NOMO-1 treated with dmso at 0.1 percent for 144 hours (cell line): ENCODE measurements around the gene PLAC9.
"Not testable (repeated sequence)": the region's sequence is repeated elsewhere in the genome, so short reads cannot be mapped to it uniquely, and the experiment has no call there.

Source experiments
- DNase-seq: peaks from one replicate; lab custom pipeline; 2025; ENCODE audit not compliant: unreplicated experiment; lab: John Stamatoyannopoulos, UW

The PLAC9 gene, protein sequence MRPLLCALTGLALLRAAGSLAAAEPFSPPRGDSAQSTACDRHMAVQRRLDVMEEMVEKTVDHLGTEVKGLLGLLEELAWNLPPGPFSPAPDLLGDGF

DNA sequence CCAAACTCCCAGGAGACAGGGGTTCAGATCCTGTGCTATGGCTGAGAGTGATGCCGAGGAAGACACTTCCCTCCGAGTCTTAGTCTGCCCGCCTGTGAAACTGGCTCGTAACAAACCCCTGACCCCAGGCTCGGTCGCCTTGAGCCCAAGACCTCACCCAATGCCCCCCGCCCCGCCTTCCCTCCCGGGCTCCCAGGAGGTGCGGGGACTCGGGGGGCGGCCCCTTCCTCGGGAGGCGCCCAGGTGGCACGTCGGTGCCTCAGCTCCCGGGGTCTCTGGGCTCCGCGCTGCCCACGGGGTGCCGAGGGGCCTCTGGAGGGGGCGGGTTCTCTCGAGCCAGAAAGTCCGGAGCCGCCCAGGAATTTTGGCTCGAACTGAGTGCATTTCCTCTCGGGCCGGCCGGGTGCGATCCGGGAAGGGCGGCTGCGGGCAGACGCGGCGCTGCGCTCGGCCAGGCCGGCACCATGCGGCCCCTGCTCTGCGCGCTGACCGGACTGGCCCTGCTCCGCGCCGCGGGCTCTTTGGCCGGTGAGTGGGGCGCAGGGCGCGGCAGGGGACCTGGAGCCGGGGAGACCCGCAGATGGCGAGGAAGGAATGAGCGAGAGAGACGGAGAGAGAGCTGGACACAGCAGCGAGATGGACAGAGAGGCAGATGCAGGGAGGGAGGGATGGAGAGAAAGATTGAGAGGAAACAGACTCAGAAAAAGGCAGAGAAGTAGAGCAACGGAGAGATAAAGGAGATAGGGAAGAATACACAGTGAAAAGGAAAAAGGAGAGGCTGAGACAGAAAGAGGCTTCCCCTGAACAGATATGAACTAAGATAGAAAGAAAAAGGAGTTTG is at the start of gene PLAC9:
Gene PLAC9 (plus strand): TSS at position 432 of the 841 bp plus-strand sequence. CDS start 33 bp downstream, at position 465.
- DNase-seq, result no peak

- no peak for DNase-seq
Observed at GRCh38 chr10:80090121-80090520, 42.4 kb upstream of the PLAC9 start.

- DNase-seq, result no peak
Observed at GRCh38 chr10:80094231-80094630, 38.3 kb upstream of the PLAC9 start.

- DNase-seq, result not testable (repeated sequence)
Observed at GRCh38 chr10:80098272-80098671, 34.3 kb upstream of the PLAC9 start.

- not testable (repeated sequence) for DNase-seq
Observed at GRCh38 chr10:80099295-80099694, 33.2 kb upstream of the PLAC9 start.

- no peak for DNase-seq
Observed at GRCh38 chr10:80100116-80100515, 32.4 kb upstream of the PLAC9 start.

DNA sequence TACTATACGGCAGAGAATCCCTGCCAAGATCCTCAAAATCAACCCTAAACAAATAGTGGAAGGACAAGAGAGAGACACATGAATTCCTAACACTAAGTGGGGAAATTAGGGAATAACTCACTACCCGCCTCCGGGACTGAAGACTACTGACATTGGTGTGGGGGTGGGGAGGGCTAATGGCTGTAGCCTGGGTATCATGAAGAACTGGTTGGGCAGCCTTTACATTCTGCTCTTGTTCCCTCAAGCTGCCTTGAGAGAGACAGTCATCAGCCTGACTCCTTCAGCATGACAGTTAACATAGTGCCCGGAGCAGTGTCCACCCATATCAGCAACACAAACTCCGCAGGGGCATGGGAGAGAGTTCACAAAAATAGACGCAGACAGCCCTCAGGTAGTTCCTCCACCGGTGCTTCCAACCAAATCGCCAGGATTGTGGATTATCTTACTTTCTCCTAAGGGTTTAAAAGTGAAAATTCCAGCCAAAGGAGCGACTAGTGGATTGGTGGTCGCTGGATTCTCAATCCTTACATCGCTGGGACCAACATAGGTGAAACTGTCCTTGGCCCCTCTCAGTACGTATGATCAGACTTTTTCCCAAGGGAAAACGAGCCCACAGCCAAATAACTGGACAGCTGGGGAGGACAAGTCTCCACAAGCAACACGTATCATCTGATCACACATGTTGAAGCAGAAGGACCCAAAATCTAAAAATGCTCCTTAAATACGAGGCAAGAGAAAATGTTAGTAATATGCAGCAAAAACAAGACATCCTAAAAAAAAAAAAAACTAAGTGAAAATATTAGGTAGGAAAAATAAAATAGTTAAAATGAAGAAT is 31.5 kb upstream of the PLAC9 start:
- no peak for DNase-seq

GRCh38 chr10:80104066-80104926 is 28.2 kb upstream of the PLAC9 start:
- DNase-seq, result no peak

DNA sequence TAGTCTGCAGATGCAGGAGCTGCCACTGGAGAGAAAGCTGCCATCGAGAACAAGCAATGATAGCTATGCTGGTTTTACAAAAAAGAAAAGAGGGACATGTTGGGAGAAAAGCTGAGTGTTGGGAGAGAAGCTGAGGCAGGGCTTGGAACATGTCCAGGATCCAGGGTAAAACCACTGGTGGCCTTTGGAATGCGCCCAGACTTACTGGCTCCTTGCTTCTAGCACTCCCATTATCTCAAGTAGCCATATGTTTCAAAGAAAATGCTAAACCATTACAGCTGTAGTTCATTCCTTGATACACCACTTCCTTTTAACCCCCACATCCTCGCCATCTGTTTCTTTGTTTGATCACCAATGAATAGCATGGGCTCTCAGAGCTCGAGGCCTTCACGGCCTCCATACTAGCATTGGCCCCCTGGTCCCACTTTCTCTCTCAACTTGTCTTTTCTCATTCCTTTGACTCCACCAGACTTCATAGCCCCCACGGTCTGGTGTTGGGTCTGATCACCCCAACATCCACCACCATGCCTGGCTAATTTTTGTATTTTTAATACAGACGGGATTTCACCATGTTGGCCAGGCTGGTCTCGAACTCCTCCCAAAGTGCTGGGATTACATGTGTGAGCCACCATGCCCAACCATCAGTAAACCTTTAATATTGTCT is 23.8 kb upstream of the PLAC9 start:
- no peak for DNase-seq

DNA sequence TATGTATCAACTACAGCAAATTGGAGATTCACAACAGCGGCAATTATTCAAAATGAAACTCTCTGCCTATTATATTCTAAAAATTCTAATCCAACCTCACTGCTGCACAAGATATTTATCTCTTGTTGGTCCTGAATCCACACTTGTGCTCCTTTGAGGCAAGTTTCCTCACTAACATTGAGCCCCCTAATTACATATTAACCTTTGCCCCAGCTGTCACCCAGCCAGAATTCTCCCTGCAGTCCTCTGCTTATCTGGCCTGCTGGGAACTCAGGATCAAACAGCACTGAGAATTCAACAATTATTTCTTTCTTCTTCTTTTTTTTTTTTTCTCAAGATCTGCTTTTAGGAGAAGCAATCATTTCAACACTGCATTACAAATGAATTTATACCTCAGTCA is 21.5 kb upstream of the PLAC9 start:
- DNase-seq, result no peak

GRCh38 chr10:80118669-80119068 is 13.9 kb upstream of the PLAC9 start:
- no peak for DNase-seq

- DNase-seq, result no peak
Observed at GRCh38 chr10:80122110-80122710, 10.3 kb upstream of the PLAC9 start.

GRCh38 chr10:80122746-80123145 is 9.8 kb upstream of the PLAC9 start:
- DNase-seq, result no peak

- no peak for DNase-seq
Observed at GRCh38 chr10:80126876-80127275, 5.7 kb upstream of the PLAC9 start.

DNA sequence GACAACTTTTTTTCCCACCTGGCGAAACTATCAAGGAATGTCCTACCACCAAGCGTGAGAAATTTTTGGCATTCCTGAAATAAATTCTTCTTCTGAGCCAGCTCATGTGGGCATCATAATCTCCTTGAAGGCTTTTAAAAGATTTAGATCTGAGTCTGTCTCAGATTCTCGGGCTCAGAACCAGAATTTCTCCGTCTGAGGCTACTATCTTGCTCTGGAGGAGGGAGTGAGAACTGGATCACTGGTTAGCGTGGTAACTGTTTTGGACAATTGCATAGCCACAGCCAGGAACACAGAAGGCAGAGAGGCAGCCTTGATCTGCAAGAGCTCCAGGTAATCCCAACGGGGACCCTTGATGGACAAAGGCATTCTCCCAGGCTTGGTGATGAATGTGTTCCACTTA is 1.0 kb upstream of the PLAC9 start:
- no peak for DNase-seq

DNA sequence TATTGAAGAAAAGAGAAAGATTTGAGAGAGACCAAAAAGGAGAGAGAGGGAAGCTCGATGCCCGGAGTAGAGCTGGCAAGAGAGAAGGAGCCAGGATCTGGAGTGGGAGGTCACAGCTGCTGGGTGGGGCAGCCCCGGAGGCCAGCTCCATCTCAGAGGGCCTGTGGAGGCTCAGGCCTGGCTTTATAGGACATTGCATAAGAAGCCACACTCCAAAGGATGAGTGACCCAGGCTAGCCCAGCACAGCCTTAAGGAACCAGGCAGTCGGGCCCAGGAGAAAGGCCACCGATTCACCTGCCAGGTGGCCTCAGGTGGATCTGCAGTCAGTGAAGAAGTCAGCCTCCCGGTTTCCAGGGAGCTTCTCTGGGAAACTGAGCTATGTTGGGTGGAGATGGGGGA is 676 bp downstream of the PLAC9 start:
- DNase-seq, result no peak

- not testable (repeated sequence) for DNase-seq
Observed at GRCh38 chr10:80133687-80134086, 1.2 kb downstream of the PLAC9 start.

GRCh38 chr10:80136134-80136571 is 3.6 kb downstream of the PLAC9 start:
- no peak for DNase-seq

DNA sequence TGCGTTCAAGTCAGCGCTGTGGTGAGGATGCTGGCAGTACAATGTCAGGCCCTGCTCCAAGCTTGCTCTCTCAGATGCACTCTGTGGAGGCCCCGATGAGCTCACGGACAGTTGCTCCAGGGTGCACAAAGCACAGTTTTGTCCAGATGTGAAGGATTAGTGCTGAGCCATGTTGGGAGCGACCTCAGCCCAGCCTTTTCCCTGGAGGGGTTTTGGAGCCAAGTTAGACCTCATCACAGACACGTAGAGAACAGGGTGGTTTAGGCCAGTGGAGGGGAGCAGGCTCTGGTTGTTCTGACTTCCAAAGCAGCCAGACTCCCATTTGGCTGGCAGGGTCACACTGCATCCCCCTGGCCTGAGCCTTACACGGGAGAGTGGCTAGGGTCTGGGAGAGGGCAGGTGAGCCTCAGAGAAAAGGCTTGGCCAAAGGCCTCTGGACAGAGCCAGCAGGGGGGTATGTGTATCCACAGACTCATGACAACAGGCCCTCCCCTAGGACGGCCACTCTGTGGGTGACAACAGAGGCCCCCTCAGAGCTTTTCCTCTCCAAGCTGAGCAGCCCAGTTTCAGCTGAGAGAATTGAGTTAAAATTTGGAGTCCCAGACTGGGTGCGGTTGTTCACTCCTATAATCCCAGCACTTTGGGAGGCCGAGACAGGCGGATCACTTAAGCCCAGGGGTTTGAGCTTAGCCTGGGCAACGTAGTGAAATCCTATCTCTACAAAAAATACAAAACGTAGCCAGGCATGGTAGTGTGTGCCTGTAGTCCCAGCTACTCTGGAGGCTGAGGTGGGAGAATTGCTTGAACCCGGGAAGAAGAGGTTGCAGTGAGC is 4.7 kb downstream of the PLAC9 start:
- no peak for DNase-seq
